GM23338 (cell line): ENCODE measurements around the gene PHKG2. TPM values are rescaled to one million over a fixed set of nuclear protein-coding genes. Genes with fewer than 3 reads are reported as not detected.

Experiments
- ATAC-seq: fragments of 200-7000 bp; cut with Tn5 transposase; 3 replicates; pipeline ENCODE4 v1.9.1; 2020
- DNase-seq: peaks from one replicate; pipeline ENCODE4 v3.0.0-alpha.2; 2015; ENCODE audit warnings: low spot score
- H2AFZ ChIP-seq: fragments of 200-600 bp; sonication (generic); 2 replicates; pipeline ENCODE4 v1.8.0; 2016; ENCODE audit warnings: antibody characterized with exemption, mild to moderate bottlenecking, moderate library complexity
- H3F3A ChIP-seq: fragments of 200-600 bp; sonication (generic); replicated peaks from 2 replicates; pipeline ENCODE4 v1.8.0; 2017; ENCODE audit warnings: antibody characterized with exemption, mixed run types, low read depth
- H3K27ac ChIP-seq: fragments of 200-600 bp; sonication (generic); 2 replicates; pipeline ENCODE4 v1.6.1; 2016; ENCODE audit warnings: low read depth
- H3K27me3 ChIP-seq: fragments of 200-600 bp; sonication (generic); 2 replicates; pipeline ENCODE4 v1.8.0; 2016; ENCODE audit warnings: mild to moderate bottlenecking, mixed run types, moderate library complexity; ENCODE audit not compliant: insufficient read depth
- H3K36me3 ChIP-seq: fragments of 200-600 bp; sonication (generic); 2 replicates; pipeline ENCODE4 v1.8.0; 2016; ENCODE audit warnings: mild to moderate bottlenecking; ENCODE audit not compliant: insufficient read depth
- H3K4me1 ChIP-seq: fragments of 200-600 bp; sonication (generic); 2 replicates; pipeline ENCODE4 v1.8.0; 2016; ENCODE audit warnings: mild to moderate bottlenecking, moderate library complexity; ENCODE audit not compliant: insufficient read depth
- H3K4me2 ChIP-seq: fragments of 200-600 bp; sonication (generic); 2 replicates; pipeline ENCODE4 v1.7.1; 2017; ENCODE audit warnings: mixed run types
- H3K4me3 ChIP-seq: fragments of 200-600 bp; sonication (generic); 2 replicates; pipeline ENCODE4 v1.6.1; 2016; ENCODE audit warnings: mixed run types
- H3K79me2 ChIP-seq: fragments of 200-600 bp; sonication (generic); replicated peaks from 2 replicates; pipeline ENCODE4 v1.8.0; 2017; ENCODE audit warnings: mild to moderate bottlenecking; ENCODE audit not compliant: insufficient read depth
- H3K9me2 ChIP-seq: fragments of 200-600 bp; sonication (generic); 2 replicates; pipeline ENCODE4 v1.8.0; 2017; ENCODE audit not compliant: insufficient read depth
- H4K20me1 ChIP-seq: fragments of 200-600 bp; sonication (generic); replicated peaks from 2 replicates; pipeline ENCODE4 v1.8.0; 2017; ENCODE audit warnings: mild to moderate bottlenecking; ENCODE audit not compliant: insufficient read depth
- H3K27ac Mint-ChIP-seq: 2 replicates; pipeline ENCODE4 v1.8.0; 2020; ENCODE audit warnings: inconsistent platforms, mild to moderate bottlenecking, moderate library complexity, mixed read lengths
- H3K27me3 Mint-ChIP-seq: 3 replicates; pipeline ENCODE4 v1.8.0; 2022; ENCODE audit warnings: low read depth, mild to moderate bottlenecking, moderate library complexity, mixed read lengths, inconsistent platforms; ENCODE audit not compliant: insufficient read depth, poor library complexity
- H3K36me3 Mint-ChIP-seq: 3 replicates; pipeline ENCODE4 v1.8.0; 2021; ENCODE audit warnings: low read depth, mild to moderate bottlenecking, inconsistent platforms, moderate library complexity, mixed read lengths
- H3K4me1 Mint-ChIP-seq: 3 replicates; pipeline ENCODE4 v1.8.0; 2020; ENCODE audit warnings: mild to moderate bottlenecking, inconsistent platforms, mixed read lengths
- H3K4me3 Mint-ChIP-seq: 3 replicates; pipeline ENCODE4 v1.8.0; 2021; ENCODE audit warnings: moderate library complexity, mild to moderate bottlenecking, inconsistent platforms, mixed read lengths
- H3K9me3 Mint-ChIP-seq: 3 replicates; pipeline ENCODE4 v1.8.0; 2020; ENCODE audit warnings: moderate library complexity, mild to moderate bottlenecking, inconsistent platforms, mixed read lengths
- CREB1 ChIP-seq: fragments of 250-450 bp; sonication (Bioruptor Pico); IDR thresholded peaks from 2 replicates; pipeline ENCODE4 v1.5.0; 2020; ENCODE audit warnings: low read depth, mild to moderate bottlenecking, moderate library complexity
- CTCF ChIP-seq, 2 experiments: fragments of 200-600 bp in 1 of 2; sonication (generic) in 1 of 2; conservative IDR thresholded peaks; 2 replicates each; pipeline versions ENCODE4 v1.5.1 to v1.6.1; 2016 to 2017; ENCODE audit warnings: antibody characterized with exemption in 2 of 2, low read depth in 2 of 2, mild to moderate bottlenecking in 2 of 2, moderate library complexity in 1 of 2
- ETS1 ChIP-seq: IDR thresholded peaks from 2 replicates; pipeline ENCODE4 v1.6.1; 2016; ENCODE audit warnings: antibody characterized with exemption
- EZH2 ChIP-seq: fragments of 200-600 bp; sonication (generic); IDR thresholded peaks from one replicate; pipeline ENCODE4 v1.8.0; 2017; ENCODE audit warnings: antibody characterized with exemption, mild to moderate bottlenecking, low read depth; ENCODE audit not compliant: unreplicated experiment
- EZH2phosphoT487 ChIP-seq: fragments of 200-600 bp; sonication (generic); IDR thresholded peaks from one replicate; pipeline ENCODE4 v1.8.1; 2018; ENCODE audit warnings: antibody characterized with exemption; ENCODE audit not compliant: unreplicated experiment
- JUNB ChIP-seq: IDR thresholded peaks from one replicate; pipeline ENCODE4 v1.6.1; 2016; ENCODE audit warnings: antibody characterized with exemption; ENCODE audit not compliant: unreplicated experiment
- NANOG ChIP-seq: IDR thresholded peaks from 2 replicates; pipeline ENCODE4 v1.6.1; 2016; ENCODE audit warnings: antibody characterized with exemption, borderline replicate concordance
- POLR2AphosphoS5 ChIP-seq: IDR thresholded peaks from 2 replicates; pipeline ENCODE4 v1.6.1; 2016; ENCODE audit warnings: antibody characterized with exemption, low read depth
- STAT1 ChIP-seq: IDR thresholded peaks from one replicate; pipeline ENCODE4 v1.6.1; 2016; ENCODE audit warnings: antibody characterized with exemption; ENCODE audit not compliant: unreplicated experiment
- ZNF114 ChIP-seq: fragments of 250-450 bp; sonication (Bioruptor Pico); IDR thresholded peaks from 2 replicates; pipeline ENCODE4 v1.5.0; 2020; ENCODE audit warnings: mild to moderate bottlenecking, moderate library complexity
- ZNF331 ChIP-seq: fragments of 250-450 bp; sonication (Bioruptor Pico); IDR thresholded peaks from 2 replicates; pipeline ENCODE4 v1.5.0; 2020; ENCODE audit warnings: low read depth, mild to moderate bottlenecking, moderate library complexity
- polyA plus RNA-seq: library from polyadenylated mRNA; unstranded; fragments of >200 nt; fragmentation: Nextera tagmentation; extraction: Ambion mirVana; gene quantifications from 2 replicates; pipeline ENCODE4 v1.2.1, GENCODE V29; 2016
- total RNA-seq: library from RNA; depleted of rRNA; stranded (reverse); fragments of >200 nt; shearing (Covaris generic); gene quantifications from 2 replicates; pipeline ENCODE4 v1.2.3, GENCODE V29; 2014

The PHKG2 gene
- total and polyA plus RNA-seq, 2 experiments from 2014 or later = 26.9 to 27.0 TPM

GRCh38 chr16:30731411-30731810, 16.8 kb upstream of the PHKG2 start:
- H3K9me2 ChIP-seq = no peaks in the 10 kb centered on the region
- peaks cover 16% of the 10 kb centered on the region for H3K4me1 Mint-ChIP-seq
- no peaks in the 10 kb centered on the region for H3K27me3 ChIP-seq
- TF ChIP-seq JUNB (no peak), ETS1 (no peak), ZNF331 (CRISPR knock-in tag) (no peak), EZH2phosphoT487 (no peak), POLR2AphosphoS5 (no peak), STAT1 (no peak), NANOG (no peak), ZNF114 (CRISPR knock-in tag) (no peak), CREB1 (CRISPR knock-in tag) (no peak), CTCF (conservative IDR thresholded peaks at IDR 0.05; ENCODE audit: low read depth in 2 of 2) (no peak), EZH2 (no peak)
- ATAC-seq (no peak), DNase-seq (no peak)
- H3K4me2 ChIP-seq = no peak overlapping the region
- no peak overlapping the region for H3K4me3 Mint-ChIP-seq
- no peak overlapping the region for H2AFZ ChIP-seq
- H3K4me1 ChIP-seq = peaks cover 16% of the 10 kb centered on the region
- H3K9me3 Mint-ChIP-seq = no peaks in the 10 kb centered on the region
- H3K36me3 ChIP-seq = peaks cover 39% of the 10 kb centered on the region
- H3K27ac ChIP-seq = no peak overlapping the region
- no peak overlapping the region for H3K27ac Mint-ChIP-seq
- no peak overlapping the region for H3K4me3 ChIP-seq
- peaks cover 2% of the 10 kb centered on the region for H3K27me3 Mint-ChIP-seq
- H3K36me3 Mint-ChIP-seq = peaks cover 71% of the 10 kb centered on the region
- peaks cover 18% of the 10 kb centered on the region for H4K20me1 ChIP-seq
- peaks cover 16% of the 10 kb centered on the region; the same call in 1 of the 2 replicates for H3K79me2 ChIP-seq
- H3F3A ChIP-seq = no peaks in the 10 kb centered on the region; the same call in 1 of the 2 replicates

- H3K27me3 ChIP-seq = no peaks in the 10 kb centered on the region
- H3K4me1 ChIP-seq = peaks cover 3% of the 10 kb centered on the region
- H3F3A ChIP-seq = no peaks in the 10 kb centered on the region
- ATAC-seq (no peak), DNase-seq (no peak)
- peaks cover 8% of the 10 kb centered on the region for H3K27me3 Mint-ChIP-seq
- H3K4me1 Mint-ChIP-seq = peaks cover 18% of the 10 kb centered on the region
- no peak overlapping the region for H3K27ac Mint-ChIP-seq
- H3K36me3 ChIP-seq = peaks cover 31% of the 10 kb centered on the region
- no peak overlapping the region for H3K4me3 ChIP-seq
- peaks cover 14% of the 10 kb centered on the region for H4K20me1 ChIP-seq
- no peak overlapping the region for H2AFZ ChIP-seq
- no peak overlapping the region for H3K4me2 ChIP-seq
- H3K9me3 Mint-ChIP-seq = no peaks in the 10 kb centered on the region
- H3K79me2 ChIP-seq = no peaks in the 10 kb centered on the region
- H3K4me3 Mint-ChIP-seq = no peak overlapping the region
- no peak overlapping the region for H3K27ac ChIP-seq
- no peaks in the 10 kb centered on the region for H3K9me2 ChIP-seq
- H3K36me3 Mint-ChIP-seq = peaks cover 74% of the 10 kb centered on the region
- no peak for TF ChIP-seq CTCF (conservative IDR thresholded peaks at IDR 0.05; ENCODE audit: low read depth in 2 of 2)
- TF ChIP-seq ETS1 = no peak
- TF ChIP-seq JUNB = no peak
- no peak for TF ChIP-seq CREB1 (CRISPR knock-in tag)
Measured at GRCh38 chr16:30736995-30737793, 11.0 kb upstream of the PHKG2 start.
